ENCODE results near the gene ST6GALNAC1.

Gene ST6GALNAC1

GRCh38 chr17:76644995-76645394 is 1.4 kb upstream of the ST6GALNAC1 start:
- peaks cover 14% of the 10 kb centered on the region for H3K4me1 Mint-ChIP-seq
- H3K27me3 Mint-ChIP-seq (ENCODE audit: low read depth) = no peaks in the 10 kb centered on the region
- H3K9me3 Mint-ChIP-seq = peaks cover 5% of the 10 kb centered on the region
- H3K4me3 Mint-ChIP-seq = no peak overlapping the region
- H3K36me3 Mint-ChIP-seq (ENCODE audit: low read depth) = no peaks in the 10 kb centered on the region
- TF ChIP-seq CTCF (IDR thresholded peaks at IDR 0.05; ENCODE audit: unreplicated experiment in 3 of 3) = no peak
- H3K27ac Mint-ChIP-seq = peak overlapping the region; percentile 61 to 82 (median 68)

- H3K27me3 Mint-ChIP-seq (ENCODE audit: low read depth) = no peaks in the 10 kb centered on the region
- peak overlapping the region in 2 of 3 experiments; percentile 16 to 29 for H3K27ac Mint-ChIP-seq
- no peak for TF ChIP-seq CTCF (IDR thresholded peaks at IDR 0.05; ENCODE audit: unreplicated experiment in 3 of 3)
- no peak overlapping the region for H3K4me3 Mint-ChIP-seq
- H3K9me3 Mint-ChIP-seq = peaks cover 3% of the 10 kb centered on the region
- H3K36me3 Mint-ChIP-seq (ENCODE audit: low read depth) = no peaks in the 10 kb centered on the region
- peaks cover 26% of the 10 kb centered on the region for H3K4me1 Mint-ChIP-seq
Measured at GRCh38 chr17:76642994-76643393, 563 bp downstream of the ST6GALNAC1 start.

- Mint-ChIP-seq H3K27ac (no peak overlapping the region), H3K27me3 (ENCODE audit: low read depth) (no peaks in the 10 kb centered on the region), H3K9me3 (peaks cover 3% of the 10 kb centered on the region), H3K4me3 (no peak overlapping the region), H3K4me1 (peaks cover 26% of the 10 kb centered on the region), H3K36me3 (ENCODE audit: low read depth) (no peaks in the 10 kb centered on the region)
- TF ChIP-seq CTCF (IDR thresholded peaks at IDR 0.05; ENCODE audit: unreplicated experiment in 3 of 3) = no peak
Measured at GRCh38 chr17:76642032-76642561, 1.5 kb downstream of the ST6GALNAC1 start.

- H3K9me3 Mint-ChIP-seq = peaks cover 1% of the 10 kb centered on the region
- peak overlapping the region; percentile 31 to 83 (median 82) for H3K27ac Mint-ChIP-seq
- H3K4me3 Mint-ChIP-seq = no peak overlapping the region
- peaks cover 26% of the 10 kb centered on the region for H3K4me1 Mint-ChIP-seq
- no peak for TF ChIP-seq CTCF (IDR thresholded peaks at IDR 0.05; ENCODE audit: unreplicated experiment in 3 of 3)
- H3K36me3 Mint-ChIP-seq (ENCODE audit: low read depth) = no peaks in the 10 kb centered on the region
- H3K27me3 Mint-ChIP-seq (ENCODE audit: low read depth) = no peaks in the 10 kb centered on the region
Measured at GRCh38 chr17:76641501-76641900, 2.1 kb downstream of the ST6GALNAC1 start.

- Mint-ChIP-seq H3K27ac (peak overlapping the region; percentile 31 to 83 (median 82)), H3K36me3 (ENCODE audit: low read depth) (no peaks in the 10 kb centered on the region), H3K4me3 (peak overlapping the region in 1 of 3 experiments; percentile 15), H3K9me3 (no peaks in the 10 kb centered on the region), H3K4me1 (peaks cover 26% of the 10 kb centered on the region), H3K27me3 (ENCODE audit: low read depth) (no peaks in the 10 kb centered on the region)
- no peak for TF ChIP-seq CTCF (IDR thresholded peaks at IDR 0.05; ENCODE audit: unreplicated experiment in 3 of 3)
Measured at GRCh38 chr17:76640550-76641380, 2.8 kb downstream of the ST6GALNAC1 start.
